HG03045 (cell line): ENCODE data around the gene ZNFX1.

Source experiments
- ATAC-seq: cut with Tn5 transposase; IDR thresholded peaks from one replicate; pipeline ENCODE4 v1.9.1; 2021; ENCODE audit warnings: mild to moderate bottlenecking, moderate library complexity; ENCODE audit not compliant: unreplicated experiment

The ZNFX1 gene

GRCh38 chr20:49279677-49280462 is 2.0 kb upstream of the ZNFX1 start:
- ATAC-seq = no peak

GRCh38 chr20:49278818-49279676 is 1.2 kb upstream of the ZNFX1 start:
- no peak for ATAC-seq

GRCh38 chr20:49277786-49278035 is 146 bp downstream of the ZNFX1 start:
- ATAC-seq = no peak

- ATAC-seq = no peak
Observed at GRCh38 chr20:49276961-49277785, 684 bp downstream of the ZNFX1 start.

- ATAC-seq = no peak
Observed at GRCh38 chr20:49276161-49276960, 1.5 kb downstream of the ZNFX1 start.

- ATAC-seq = no peak
Observed at GRCh38 chr20:49275636-49276035, 2.2 kb downstream of the ZNFX1 start.

- no peak for ATAC-seq
Observed at GRCh38 chr20:49275216-49275615, 2.6 kb downstream of the ZNFX1 start.

GRCh38 chr20:49273696-49274277 is 4.1 kb downstream of the ZNFX1 start:
- ATAC-seq = no peak

GRCh38 chr20:49272654-49273053 is 5.2 kb downstream of the ZNFX1 start:
- no peak for ATAC-seq

GRCh38 chr20:49270736-49271135 is 7.1 kb downstream of the ZNFX1 start:
- no peak for ATAC-seq

GRCh38 chr20:49270177-49270576 is 7.7 kb downstream of the ZNFX1 start:
- ATAC-seq = no peak

GRCh38 chr20:49268600-49269365 is 9.1 kb downstream of the ZNFX1 start:
- no peak for ATAC-seq

- ATAC-seq = no peak
Observed at GRCh38 chr20:49267327-49267726, 10.5 kb downstream of the ZNFX1 start.

GRCh38 chr20:49262444-49262843 is 15.4 kb downstream of the ZNFX1 start:
- ATAC-seq = no peak

- ATAC-seq = no peak
Observed at GRCh38 chr20:49261173-49261572, 16.7 kb downstream of the ZNFX1 start.

GRCh38 chr20:49260218-49260617 is 17.6 kb downstream of the ZNFX1 start:
- ATAC-seq = no peak

- ATAC-seq = no peak
Observed at GRCh38 chr20:49259799-49260198, 18.1 kb downstream of the ZNFX1 start.

GRCh38 chr20:49259284-49259683 is 18.6 kb downstream of the ZNFX1 start:
- no peak for ATAC-seq

GRCh38 chr20:49256261-49256660 is 21.6 kb downstream of the ZNFX1 start:
- ATAC-seq = no peak
